ENCODE results near the gene ZNF683. TPM values are rescaled to one million over a fixed set of nuclear protein-coding genes. Genes with fewer than 3 reads are reported as not detected.

ZNF683 gene
- total and polyA plus RNA-seq, 2 of the 4 experiments (the other 2 are of a cell fraction) = not detected

- Histone ChIP-seq H3K27ac (ENCODE audit: insufficient read depth, low read length) (no peak overlapping the region), H3K14ac (replicated peaks; ENCODE audit: low read depth, low read length) (0 out of 2 replicates have a peak overlapping the region, but pooled peaks have one; percentile 62), H4K20me1 (ENCODE audit: insufficient read depth, low read length) (no peaks in the 10 kb centered on the region; the same call in 1 of the 2 replicates), H3K56ac (ENCODE audit: extremely low read depth, insufficient read depth, low read length) (no peak overlapping the region), H3K9ac (ENCODE audit: low read depth, low read length) (no peak overlapping the region), H2AFZ (replicated peaks; ENCODE audit: low read length, poor library complexity) (no peak overlapping the region), H3K18ac (ENCODE audit: low read depth, low read length) (no peak overlapping the region), H3K4ac (ENCODE audit: low read depth, low read length) (no peak overlapping the region), H4K5ac (ENCODE audit: low read depth, low read length) (no peak overlapping the region), H2BK15ac (ENCODE audit: low read depth, low read length) (no peak overlapping the region), H4K8ac (ENCODE audit: low read depth in 2 of 2, low read length in 2 of 2) (peak overlapping the region in 1 of 2 experiments; percentile 9; a peak in 1 of 4 replicates), H3K4me2 (ENCODE audit: low read depth, low read length) (no peak overlapping the region), H2BK20ac (ENCODE audit: low read depth, low read length) (no peak overlapping the region), H2BK5ac (ENCODE audit: low read depth, low read length, poor library complexity, severe bottlenecking) (no peak overlapping the region), H3K4me3 (ENCODE audit: insufficient read depth, low read depth, low read length) (no peak overlapping the region), H4K91ac (ENCODE audit: insufficient read depth, low read depth, low read length) (no peak overlapping the region), H2BK120ac (ENCODE audit: low read depth, low read length) (peak overlapping the region; percentile 13; the same call in 1 of the 2 replicates), H3K9me3 (ENCODE audit: control insufficient read depth, insufficient read depth, low read length) (no peaks in the 10 kb centered on the region), H3K9me1 (ENCODE audit: insufficient read depth, low read length) (peaks cover 9% of the 10 kb centered on the region; the same call in 1 of the 2 replicates), H2AK9ac (replicated peaks; ENCODE audit: low read depth, low read length, poor library complexity) (no peak overlapping the region), H3K23ac (ENCODE audit: low read depth, low read length) (no peak overlapping the region), H3K27me3 (ENCODE audit: control insufficient read depth, insufficient read depth, low read length) (peaks cover 21% of the 10 kb centered on the region), H2AK5ac (ENCODE audit: low read depth, low read length) (no peak overlapping the region), H3K79me1 (ENCODE audit: low read depth in 1 of 2, low read length in 2 of 2) (no peaks in the 10 kb centered on the region), H3K36me3 (ENCODE audit: control insufficient read depth, insufficient read depth, low read length) (no peaks in the 10 kb centered on the region), H3K4me1 (ENCODE audit: control insufficient read depth, insufficient read depth, low read length) (peaks cover 9% of the 10 kb centered on the region)
- ATAC-seq (ENCODE audit: low read depth) (no peak), DNase-seq (no peak)
- no TSS peak for BruUV-seq (replicated peaks)
- CTCF ChIA-PET = no interaction called here
- POLR2A ChIA-PET (ENCODE audit: unreplicated experiment) = no interaction called here
- intact Hi-C loops (cut with micrococcal nuclease) (no loop called here), in situ Hi-C loops (cut with MboI; ENCODE audit: low sequenced_read_pairs) (no loop called here), dilution Hi-C loops (cut with HindIII; ENCODE audit: low sequenced_read_pairs, unreplicated experiment) (no loop called here)
- TF ChIP-seq RAD21 (IDR thresholded peaks at IDR 0.05; ENCODE audit: low read length) = no peak
- TF ChIP-seq BHLHE40 (IDR thresholded peaks at IDR 0.05; ENCODE audit: low read depth, low read length) = no peak
- no CpG with 5 or more reads among the region's 2 CpGs for WGBS, 2 experiments (ENCODE audit: extremely low coverage in 2 of 2, insufficient read length in 1 of 2)
These were observed 22.2 kb downstream of the ZNF683 start for GRCh38 chr1:26350343-26350700.
